Measurements from ENCODE around the gene MIOS.

Gene MIOS

GRCh38 chr7:7566651-7567611 lies at the start of gene MIOS:
Gene MIOS (plus strand): TSS chr7:7566884. CDS start chr7:7572476, 5,592 bp downstream.
- peak; percentile 52 for DNase-seq (ENCODE audit: low spot score)

DNA sequence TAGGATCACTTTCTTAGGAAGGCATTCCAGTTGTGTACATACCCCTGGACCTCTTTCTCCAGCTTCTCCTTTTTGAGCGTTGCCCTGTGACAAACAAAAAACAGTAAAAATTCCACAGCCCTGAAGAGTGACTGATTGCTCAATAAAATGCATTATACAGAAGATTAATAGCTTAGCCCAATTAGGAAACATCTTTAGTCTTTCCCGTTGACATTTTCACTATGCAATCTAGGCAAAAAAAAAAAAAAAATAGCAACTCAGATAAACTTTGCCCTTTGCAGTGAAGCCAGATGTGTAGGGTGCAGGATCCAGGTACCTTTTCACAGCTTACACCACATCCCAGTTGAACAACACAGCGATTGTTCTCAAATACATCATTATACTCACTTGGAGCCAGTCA lies 48.9 kb upstream of the MIOS start:
- no peak for DNase-seq (ENCODE audit: low spot score)

- no peak for DNase-seq (ENCODE audit: low spot score)
These were observed 47.6 kb upstream of the MIOS start for GRCh38 chr7:7519056-7519455.

GRCh38 chr7:7519528-7519927 lies 47.2 kb upstream of the MIOS start:
- DNase-seq (ENCODE audit: low spot score): no peak

- no peak for DNase-seq (ENCODE audit: low spot score)
These were observed 45.4 kb upstream of the MIOS start for GRCh38 chr7:7521259-7521658.

- no peak for DNase-seq (ENCODE audit: low spot score)
These were observed 44.3 kb upstream of the MIOS start for GRCh38 chr7:7522421-7522820.

DNA sequence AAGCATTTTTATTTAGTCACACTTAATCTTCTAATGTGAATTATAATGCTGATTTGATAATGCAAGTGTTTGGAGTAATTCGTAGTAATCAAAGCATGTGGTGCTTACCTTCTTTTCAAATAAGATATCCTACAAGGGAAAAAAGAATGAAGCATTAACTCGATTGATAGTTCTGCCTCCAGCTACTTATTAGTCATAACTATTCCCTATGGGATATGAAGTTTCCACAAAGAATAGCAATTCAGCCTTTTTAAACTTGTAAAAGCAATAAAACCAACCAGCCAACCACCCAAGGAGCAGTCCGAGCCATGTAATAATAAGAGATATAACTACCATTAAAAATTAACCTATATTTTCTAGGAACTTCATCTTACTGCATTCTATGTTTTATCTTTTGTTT lies 42.6 kb upstream of the MIOS start:
- DNase-seq (ENCODE audit: low spot score): no peak

GRCh38 chr7:7526006-7526405 lies 40.7 kb upstream of the MIOS start:
- DNase-seq (ENCODE audit: low spot score): no peak

DNA sequence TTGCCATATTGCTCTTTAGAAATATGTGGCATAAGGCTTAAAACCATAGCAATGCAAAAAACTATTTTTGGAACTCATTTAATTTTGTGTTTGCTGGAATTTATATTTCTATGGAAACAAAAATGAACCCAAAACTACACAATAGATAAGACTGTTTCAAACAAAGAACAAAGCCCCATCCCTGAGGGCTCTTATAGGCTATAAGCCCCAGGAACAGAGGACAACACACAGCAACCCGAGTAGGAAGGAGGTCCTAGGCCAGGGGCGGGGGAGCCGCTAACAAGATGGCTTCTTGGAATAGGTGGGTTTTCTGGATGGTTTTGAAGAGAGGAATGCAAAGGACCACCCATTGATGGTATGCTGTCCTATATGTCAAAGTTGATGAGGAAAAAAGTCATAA lies 39.6 kb upstream of the MIOS start:
- DNase-seq (ENCODE audit: low spot score): no peak

DNA sequence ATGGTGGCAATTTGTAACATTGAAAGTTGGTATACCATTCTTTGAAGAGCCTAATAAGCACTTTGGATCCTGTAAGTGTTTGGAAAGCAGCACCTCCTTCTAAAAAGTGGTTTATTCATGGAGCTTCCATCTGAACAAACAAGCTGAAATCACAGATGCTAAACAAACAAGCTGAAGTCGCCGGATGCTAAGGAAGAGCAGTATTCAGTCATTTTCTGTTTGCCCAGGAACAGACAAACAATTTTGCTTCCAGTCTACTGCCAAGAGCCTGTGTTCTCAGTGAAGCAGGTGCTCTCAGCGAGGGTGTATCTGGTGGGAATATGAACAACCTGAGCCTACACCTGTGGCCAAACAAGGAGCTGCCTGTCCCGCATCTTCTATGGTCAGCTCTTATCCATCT lies 37.4 kb upstream of the MIOS start:
- DNase-seq (ENCODE audit: low spot score): no peak

GRCh38 chr7:7533831-7534430 lies 32.8 kb upstream of the MIOS start:
- no peak for DNase-seq (ENCODE audit: low spot score)

DNA sequence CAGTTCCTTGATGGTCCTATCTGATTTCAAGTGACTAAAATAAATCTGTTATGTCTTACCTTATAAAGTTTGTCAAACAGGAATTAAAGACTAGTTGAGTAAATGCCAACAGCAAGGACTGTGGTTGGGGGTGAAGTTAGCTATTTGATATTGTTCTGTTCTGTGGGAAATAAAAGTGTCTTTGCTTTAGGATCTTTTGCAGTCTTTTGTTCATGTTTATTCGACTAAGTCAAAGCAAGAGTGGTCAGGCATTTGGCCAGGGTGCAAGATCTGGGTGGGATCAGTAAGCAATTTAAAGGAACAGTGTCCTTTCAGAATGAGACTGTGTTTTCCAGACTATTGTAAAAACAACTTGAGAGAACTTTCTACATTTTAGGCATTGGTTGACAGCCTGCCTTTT lies 31.0 kb upstream of the MIOS start, which contains the start of gene COL28A1:
COL28A1 (minus strand) TSS at position 183 of the 400 bp plus-strand sequence. CDS start 2,998 bp downstream, outside the sequence.
- no peak for DNase-seq (ENCODE audit: low spot score)

GRCh38 chr7:7536396-7537019 lies 30.2 kb upstream of the MIOS start:
- no peak for DNase-seq (ENCODE audit: low spot score)

DNA sequence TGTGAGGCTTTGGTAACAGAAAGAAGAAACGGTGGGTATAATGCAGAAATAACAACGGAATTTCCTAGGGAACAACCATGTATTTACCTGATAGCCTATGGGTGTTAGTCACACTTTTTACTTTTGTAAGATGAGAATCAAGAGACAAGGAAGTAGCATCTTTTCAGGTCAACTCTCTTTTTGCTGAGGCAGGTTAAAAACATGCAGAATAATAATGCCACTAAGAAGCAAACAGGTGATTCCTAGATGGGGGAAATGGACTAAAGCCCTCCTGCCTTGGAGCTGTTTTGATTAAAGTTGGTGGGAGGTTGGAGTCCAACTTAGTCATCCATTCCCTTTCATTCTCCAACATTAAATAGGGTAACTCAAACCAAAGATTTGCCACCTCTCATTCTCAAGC lies 29.0 kb upstream of the MIOS start:
- DNase-seq (ENCODE audit: low spot score): no peak

DNA sequence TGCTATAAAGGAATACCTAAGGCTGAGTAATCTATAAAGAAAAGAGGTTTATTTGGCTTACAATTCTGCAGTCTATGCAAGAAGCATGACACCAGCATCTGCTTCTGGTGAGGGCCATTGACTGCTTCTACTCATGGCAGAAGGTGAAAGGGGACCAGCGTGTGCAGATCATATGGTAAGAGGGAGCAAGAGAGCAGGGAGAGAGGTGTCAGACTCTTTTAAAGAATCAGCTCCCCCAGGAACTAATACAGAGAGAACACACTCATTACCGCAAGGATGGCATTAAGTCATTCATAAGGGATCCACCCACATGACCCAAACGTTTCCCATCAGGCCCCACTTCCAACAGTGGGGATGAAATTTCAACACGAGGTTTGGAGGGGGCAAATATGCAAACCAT lies 27.5 kb upstream of the MIOS start:
- no peak for DNase-seq (ENCODE audit: low spot score)

GRCh38 chr7:7539711-7540110 lies 27.0 kb upstream of the MIOS start:
- no peak for DNase-seq (ENCODE audit: low spot score)

DNA sequence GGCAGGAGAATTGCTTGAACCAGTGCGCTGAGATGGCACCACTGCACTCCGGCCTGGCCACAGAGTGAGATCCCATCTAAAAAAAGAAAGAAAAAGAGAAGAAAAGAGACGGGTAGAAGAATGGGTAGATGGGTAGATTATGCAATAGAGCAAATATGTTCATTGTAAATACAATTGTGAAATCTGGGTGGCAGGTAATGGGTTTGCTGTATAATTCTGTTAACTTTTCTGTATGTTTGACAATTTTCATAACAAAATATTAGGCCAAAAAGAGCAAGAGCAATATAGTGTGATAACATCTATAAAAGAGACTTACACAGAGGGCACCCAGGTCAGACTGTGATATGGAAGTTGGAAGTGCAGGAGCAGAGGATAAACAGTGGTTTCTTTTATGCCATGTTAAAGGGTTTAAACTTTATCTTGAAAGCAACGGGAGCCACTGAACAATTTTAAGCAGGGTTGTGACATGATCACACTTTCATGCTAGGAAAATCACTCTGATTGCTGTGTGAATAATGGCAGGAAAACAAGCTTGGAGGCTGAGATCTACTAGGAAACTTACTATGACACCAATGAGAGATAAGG lies 24.3 kb upstream of the MIOS start:
- DNase-seq (ENCODE audit: low spot score): no peak

GRCh38 chr7:7548407-7548806 lies 18.3 kb upstream of the MIOS start:
- no peak for DNase-seq (ENCODE audit: low spot score)

GRCh38 chr7:7550663-7551062 lies 16.0 kb upstream of the MIOS start:
- DNase-seq (ENCODE audit: low spot score): no peak

DNA sequence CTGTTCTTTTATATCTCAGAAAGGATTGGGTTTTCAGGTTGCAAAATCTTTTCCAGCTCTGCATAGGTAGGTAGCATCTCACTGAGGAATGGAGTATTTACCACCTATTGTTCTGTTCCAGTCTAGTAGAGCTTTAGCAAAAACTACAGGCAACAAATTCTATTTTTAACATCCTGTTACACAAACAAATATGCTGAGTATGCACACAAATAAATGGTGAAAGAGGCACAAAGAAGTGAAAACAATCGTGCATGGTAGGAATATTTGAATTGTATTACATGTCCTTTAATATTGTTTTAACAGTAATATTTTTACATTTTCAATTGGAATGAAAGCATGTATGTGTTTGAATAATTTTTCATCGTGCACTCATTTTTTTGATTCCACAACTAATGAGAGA lies 14.5 kb upstream of the MIOS start:
- DNase-seq (ENCODE audit: low spot score): no peak

- DNase-seq (ENCODE audit: low spot score): no peak
These were observed 13.3 kb upstream of the MIOS start for GRCh38 chr7:7553386-7553785.

DNA sequence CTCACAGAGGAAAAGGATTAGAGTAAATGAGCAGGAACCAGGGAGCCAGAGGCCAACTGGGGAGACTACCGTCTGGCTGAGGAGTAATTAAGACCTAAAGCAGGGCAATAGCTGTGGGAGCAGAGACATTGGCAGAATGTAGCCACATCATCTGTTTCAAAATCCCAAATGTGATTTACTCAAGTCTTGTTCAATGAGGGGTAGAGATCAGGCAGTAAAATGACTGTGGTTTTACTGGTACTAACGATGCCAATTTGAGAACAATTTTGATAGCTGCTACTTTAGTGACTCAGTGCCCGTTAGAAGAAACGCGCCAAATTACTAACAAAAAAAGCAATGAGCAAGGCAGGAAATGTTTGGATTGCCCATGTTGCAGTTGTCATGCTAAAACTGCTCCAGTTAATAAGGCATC lies 12.7 kb upstream of the MIOS start:
- DNase-seq (ENCODE audit: low spot score): no peak

Data from kidney capillary endothelial cell (primary cell).